ENCODE results near the gene TRIM66. TPM values are rescaled to one million over a fixed set of nuclear protein-coding genes. Genes with fewer than 3 reads are reported as not detected.

TRIM66 gene
- total RNA-seq, 1 experiment from 2014 or later = 2.1 TPM

DNA sequence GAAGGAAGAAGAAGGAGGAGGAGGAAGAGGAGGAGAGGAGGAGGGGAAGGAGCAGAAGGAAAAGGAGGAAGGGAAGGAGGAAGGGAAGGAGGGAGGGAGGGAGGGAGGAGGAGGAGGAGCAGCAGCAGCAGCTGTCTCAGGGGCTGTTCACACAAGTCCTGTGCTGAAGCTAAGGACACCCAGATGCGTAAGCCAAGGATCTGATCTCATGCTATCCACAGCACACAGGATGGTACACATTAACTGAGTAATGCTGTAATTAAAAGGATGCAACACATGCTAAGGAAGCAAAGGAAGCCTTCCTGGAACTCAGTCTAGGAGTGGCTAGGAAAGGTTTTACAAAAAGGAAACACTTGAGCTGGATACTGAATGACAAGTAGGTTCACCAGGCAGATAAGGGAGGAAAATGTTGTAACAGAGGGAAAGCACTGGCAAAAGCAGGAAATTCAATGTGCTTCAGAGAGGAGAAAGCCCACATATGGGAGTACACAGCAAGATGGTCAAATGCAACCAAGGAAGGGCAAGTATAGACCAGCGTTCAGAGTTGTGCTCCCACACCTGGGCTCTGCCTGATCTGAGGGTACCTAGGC, 32.0 kb downstream of the TRIM66 start:
- H3K9me3 ChIP-seq (ENCODE audit: control insufficient read depth, low read depth, low read length) = no peaks in the 10 kb centered on the region
- H4K91ac ChIP-seq (ENCODE audit: insufficient read length, low read depth, low read length) = no peak overlapping the region
- no peak overlapping the region for H3T11ph ChIP-seq (ENCODE audit: low read length)
- Mint-ChIP-seq H3K36me3 (ENCODE audit: insufficient read depth in 1 of 3, low read depth in 3 of 3) (no peaks in the 10 kb centered on the region; a peak in 1 of 7 replicates), H3K27ac (no peak overlapping the region), H3K4me1 (no peaks in the 10 kb centered on the region), H3K27me3 (ENCODE audit: low read depth) (no peaks in the 10 kb centered on the region), H3K4me3 (no peak overlapping the region), H3K9me3 (no peaks in the 10 kb centered on the region; a peak in 1 of 5 replicates)
- H3K14ac ChIP-seq (ENCODE audit: insufficient read depth, low read length) = no peak overlapping the region; the same call in 1 of the 2 replicates
- no peak overlapping the region for H2BK5ac ChIP-seq (ENCODE audit: insufficient read length, low read length)
- no peak overlapping the region for H2BK20ac ChIP-seq (ENCODE audit: low read depth, low read length, poor library complexity, severe bottlenecking)
- no peak overlapping the region for H4K5ac ChIP-seq (ENCODE audit: insufficient read length, low read depth, low read length)
- no peak overlapping the region for H3K4me2 ChIP-seq (ENCODE audit: insufficient read depth, insufficient read length, low read length)
- no peak overlapping the region for H4K8ac ChIP-seq (replicated peaks; ENCODE audit: insufficient read length, low read depth, low read length)
- no peak overlapping the region for H3K9ac ChIP-seq (ENCODE audit: extremely low read depth, insufficient read length, low read length)
- H3K79me2 ChIP-seq (ENCODE audit: insufficient read depth, low read length) = no peaks in the 10 kb centered on the region
- no peaks in the 10 kb centered on the region for H3K79me1 ChIP-seq (ENCODE audit: insufficient read depth, low read depth, low read length, poor library complexity, severe bottlenecking)
- no peak overlapping the region for H3K18ac ChIP-seq (ENCODE audit: insufficient read length, low read depth, low read length)
- H3K23ac ChIP-seq (ENCODE audit: insufficient read length, low read depth, low read length) = no peak overlapping the region
- TF ChIP-seq, protein P1, sequence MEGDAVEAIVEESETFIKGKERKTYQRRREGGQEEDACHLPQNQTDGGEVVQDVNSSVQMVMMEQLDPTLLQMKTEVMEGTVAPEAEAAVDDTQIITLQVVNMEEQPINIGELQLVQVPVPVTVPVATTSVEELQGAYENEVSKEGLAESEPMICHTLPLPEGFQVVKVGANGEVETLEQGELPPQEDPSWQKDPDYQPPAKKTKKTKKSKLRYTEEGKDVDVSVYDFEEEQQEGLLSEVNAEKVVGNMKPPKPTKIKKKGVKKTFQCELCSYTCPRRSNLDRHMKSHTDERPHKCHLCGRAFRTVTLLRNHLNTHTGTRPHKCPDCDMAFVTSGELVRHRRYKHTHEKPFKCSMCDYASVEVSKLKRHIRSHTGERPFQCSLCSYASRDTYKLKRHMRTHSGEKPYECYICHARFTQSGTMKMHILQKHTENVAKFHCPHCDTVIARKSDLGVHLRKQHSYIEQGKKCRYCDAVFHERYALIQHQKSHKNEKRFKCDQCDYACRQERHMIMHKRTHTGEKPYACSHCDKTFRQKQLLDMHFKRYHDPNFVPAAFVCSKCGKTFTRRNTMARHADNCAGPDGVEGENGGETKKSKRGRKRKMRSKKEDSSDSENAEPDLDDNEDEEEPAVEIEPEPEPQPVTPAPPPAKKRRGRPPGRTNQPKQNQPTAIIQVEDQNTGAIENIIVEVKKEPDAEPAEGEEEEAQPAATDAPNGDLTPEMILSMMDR (conservative IDR thresholded peaks at IDR 0.05) = no peak
- no peak overlapping the region for H2BK15ac ChIP-seq (ENCODE audit: low read depth, low read length)
- no peak overlapping the region for H3K27ac ChIP-seq (ENCODE audit: insufficient read length, low read depth, low read length)
- no peaks in the 10 kb centered on the region for H3K4me1 ChIP-seq (ENCODE audit: insufficient read depth, low read length)
- no peaks in the 10 kb centered on the region for H3K27me3 ChIP-seq (ENCODE audit: insufficient read depth, low read length)
- no peaks in the 10 kb centered on the region for H3K23me2 ChIP-seq (ENCODE audit: insufficient read length, low read depth, low read length, poor library complexity, severe bottlenecking)
- H2AK5ac ChIP-seq (ENCODE audit: insufficient read length, low read length) = no peak overlapping the region
- H3K56ac ChIP-seq (ENCODE audit: insufficient read length, low read depth, low read length) = no peak overlapping the region
- no CpG with 5 or more reads among the region's 2 CpGs for WGBS (ENCODE audit: extremely low coverage, insufficient read length, low lambda C conversion rate)
- no peaks in the 10 kb centered on the region for H4K20me1 ChIP-seq (ENCODE audit: control insufficient read depth, insufficient read depth, insufficient read length)
- H2AFZ ChIP-seq (ENCODE audit: low read length) = no peak overlapping the region
- H2BK120ac ChIP-seq (ENCODE audit: low read depth, low read length, poor library complexity, severe bottlenecking) = no peak overlapping the region
- DNase-seq = no peak
- H2BK12ac ChIP-seq (ENCODE audit: insufficient read length, low read depth, low read length) = no peak overlapping the region
- H3K4ac ChIP-seq (ENCODE audit: low read depth, low read length) = no peak overlapping the region
